Measurements from ENCODE around the gene PTGES2. TPM values are rescaled to one million over a fixed set of nuclear protein-coding genes. Genes with fewer than 3 reads are reported as not detected.

PTGES2 gene
- total and polyA plus RNA-seq, 9 of the 15 experiments (the other 6 are each of a cell fraction or from before 2014, with no cell fraction given), result 2.4 to 196 (median 90.1) TPM

GRCh38 chr9:128153060-128153946, 25.8 kb upstream of the PTGES2 start (continued):
- no peak for TF ChIP-seq CHCHD3 (CRISPR knock-in tag; IDR thresholded peaks at IDR 0.05)
- 0 out of 6 replicates have a peak, but pooled peaks of 1 of the 3 experiments have one; percentile 4 for TF ChIP-seq ZBTB11 (CRISPR knock-in tag; IDR thresholded peaks at IDR 0.05)
- TF ChIP-seq ZNF764 (CRISPR knock-in tag; IDR thresholded peaks at IDR 0.05; ENCODE audit: low read depth), result no peak
- no peak for TF ChIP-seq KDM2B (CRISPR knock-in tag; IDR thresholded peaks at IDR 0.05)
